Left ventricle myocardium inferior (tissue), 1 donor: ENCODE data around the gene MAP3K9. TPM values are rescaled to one million over a fixed set of nuclear protein-coding genes. Genes with fewer than 3 reads are reported as not detected.

Experiments
- DNase-seq: peaks from one replicate; pipeline ENCODE4 v3.0.0-alpha.2; 2020
- H3K27ac ChIP-seq: fragments of 200-600 bp; replicated peaks from 2 replicates; pipeline ENCODE4 v1.8.0; 2021
- H3K27me3 ChIP-seq: fragments of 200-600 bp; 2 replicates; pipeline ENCODE4 v1.8.0; 2021; ENCODE audit warnings: low read depth
- H3K36me3 ChIP-seq: fragments of 200-600 bp; 2 replicates; pipeline ENCODE4 v1.8.0; 2021
- H3K4me1 ChIP-seq: fragments of 200-600 bp; 2 replicates; pipeline ENCODE4 v1.8.0; 2021
- H3K4me3 ChIP-seq: fragments of 200-600 bp; 2 replicates; pipeline ENCODE4 v1.8.0; 2021; ENCODE audit warnings: mild to moderate bottlenecking, moderate library complexity
- H3K9me3 ChIP-seq: fragments of 200-600 bp; replicated peaks from 2 replicates; pipeline ENCODE4 v1.8.0; 2021
- intact Hi-C: fragments of 100-400 bp; cut with micrococcal nuclease; formaldehyde crosslinking; loops from one replicate; pipeline ENCODE4 v1.11.0; 2022
- total RNA-seq: library from RNA; stranded (reverse); fragmentation: NEBNext Ultra II Directional; extraction: Animal tissue kit (Norgen Biotek cat#: 25700); gene quantifications from one replicate; pipeline ENCODE4 v1.2.1, GENCODE V29; 2021
- TF ChIP-seq, protein P1 (sequence below): fragments of 200-600 bp; IDR thresholded peaks from 2 replicates; pipeline ENCODE4 v1.8.0; 2021; ENCODE audit warnings: antibody characterized with exemption, mild to moderate bottlenecking, borderline replicate concordance
- donor health status: DM: no; HTN: yes; CAD: no; lungs with severe emphysema.

MAP3K9 gene
- total RNA-seq, 1 donor from 2014 or later: 1.9 TPM

DNA sequence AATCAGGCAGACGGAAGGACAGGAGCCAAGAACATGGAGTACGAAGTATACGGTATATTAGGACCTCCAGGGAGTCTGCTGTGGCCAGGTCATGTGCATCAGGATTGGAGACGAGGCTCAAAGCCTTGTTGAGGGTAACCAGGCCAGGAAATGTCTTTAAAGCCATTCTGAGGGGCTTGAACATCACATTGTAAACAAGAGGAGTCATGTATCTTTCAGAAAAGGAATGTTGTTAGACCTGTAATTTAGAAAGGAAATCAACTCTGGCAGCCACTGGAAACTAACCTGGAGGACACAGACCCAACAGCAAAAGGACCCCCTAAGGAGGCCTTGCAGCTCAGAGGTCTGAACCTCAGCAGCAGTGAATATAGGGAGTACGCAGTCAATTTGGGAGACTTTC lies 7.5 kb downstream of the MAP3K9 start:
- Histone ChIP-seq H3K27ac (no peak overlapping the region), H3K4me1 (no peaks in the 10 kb centered on the region), H3K27me3 (peaks cover 27% of the 10 kb centered on the region), H3K4me3 (no peak overlapping the region), H3K9me3 (no peaks in the 10 kb centered on the region), H3K36me3 (no peaks in the 10 kb centered on the region)
- intact Hi-C loops: no loop called here
- DNase-seq: no peak
- TF ChIP-seq, protein P1, sequence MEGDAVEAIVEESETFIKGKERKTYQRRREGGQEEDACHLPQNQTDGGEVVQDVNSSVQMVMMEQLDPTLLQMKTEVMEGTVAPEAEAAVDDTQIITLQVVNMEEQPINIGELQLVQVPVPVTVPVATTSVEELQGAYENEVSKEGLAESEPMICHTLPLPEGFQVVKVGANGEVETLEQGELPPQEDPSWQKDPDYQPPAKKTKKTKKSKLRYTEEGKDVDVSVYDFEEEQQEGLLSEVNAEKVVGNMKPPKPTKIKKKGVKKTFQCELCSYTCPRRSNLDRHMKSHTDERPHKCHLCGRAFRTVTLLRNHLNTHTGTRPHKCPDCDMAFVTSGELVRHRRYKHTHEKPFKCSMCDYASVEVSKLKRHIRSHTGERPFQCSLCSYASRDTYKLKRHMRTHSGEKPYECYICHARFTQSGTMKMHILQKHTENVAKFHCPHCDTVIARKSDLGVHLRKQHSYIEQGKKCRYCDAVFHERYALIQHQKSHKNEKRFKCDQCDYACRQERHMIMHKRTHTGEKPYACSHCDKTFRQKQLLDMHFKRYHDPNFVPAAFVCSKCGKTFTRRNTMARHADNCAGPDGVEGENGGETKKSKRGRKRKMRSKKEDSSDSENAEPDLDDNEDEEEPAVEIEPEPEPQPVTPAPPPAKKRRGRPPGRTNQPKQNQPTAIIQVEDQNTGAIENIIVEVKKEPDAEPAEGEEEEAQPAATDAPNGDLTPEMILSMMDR: no peak

DNA sequence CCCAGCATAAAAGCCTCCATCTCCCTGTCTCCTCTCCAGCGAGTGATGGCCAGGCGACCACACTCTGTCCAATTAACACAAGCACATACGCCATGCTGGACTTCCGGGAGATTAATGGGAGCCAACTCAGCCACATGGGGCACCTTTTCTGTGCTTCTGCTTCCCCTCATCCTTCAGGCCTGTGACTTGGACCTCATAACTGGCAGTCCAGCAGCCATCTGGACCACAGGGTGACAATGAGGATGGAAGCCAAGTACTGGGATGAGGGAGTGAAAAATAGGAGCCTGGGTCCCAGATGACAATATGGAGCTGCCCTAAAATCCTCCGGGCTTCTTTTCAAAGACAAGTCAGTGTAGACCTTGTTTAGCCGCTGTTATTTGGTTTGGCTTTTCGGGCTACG lies 12.8 kb downstream of the MAP3K9 start:
- TF ChIP-seq, protein P1: no peak
- Histone ChIP-seq H3K4me1 (no peaks in the 10 kb centered on the region), H3K4me3 (no peak overlapping the region), H3K27ac (no peak overlapping the region), H3K36me3 (no peaks in the 10 kb centered on the region), H3K9me3 (no peaks in the 10 kb centered on the region), H3K27me3 (peaks cover 6% of the 10 kb centered on the region)
- no peak for DNase-seq
- intact Hi-C loops: no loop called here

DNA sequence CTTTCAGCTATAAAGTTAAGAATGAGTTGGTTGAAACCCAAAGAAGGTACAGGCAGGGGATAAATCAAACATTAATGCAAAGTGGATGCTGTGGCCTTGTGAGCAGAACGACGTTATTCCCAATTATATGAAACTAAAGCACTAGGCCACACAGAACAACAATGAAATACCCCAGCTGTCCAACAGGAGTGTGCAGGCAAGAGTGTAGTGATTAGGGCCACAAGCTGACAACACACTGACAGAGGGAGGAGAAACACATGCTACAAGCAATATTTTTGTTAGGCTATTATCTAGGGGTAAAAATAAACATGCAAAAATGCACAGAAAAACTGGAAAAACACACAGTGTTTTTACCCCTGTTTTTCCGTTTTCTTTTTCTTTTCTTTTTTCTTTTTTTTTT lies 15.0 kb downstream of the MAP3K9 start:
- Histone ChIP-seq H3K27me3 (no peaks in the 10 kb centered on the region), H3K27ac (no peak overlapping the region), H3K9me3 (no peaks in the 10 kb centered on the region), H3K36me3 (no peaks in the 10 kb centered on the region), H3K4me3 (no peak overlapping the region), H3K4me1 (no peaks in the 10 kb centered on the region)
- intact Hi-C loops: no loop called here
- DNase-seq: no peak
- TF ChIP-seq, protein P1: no peak

DNA sequence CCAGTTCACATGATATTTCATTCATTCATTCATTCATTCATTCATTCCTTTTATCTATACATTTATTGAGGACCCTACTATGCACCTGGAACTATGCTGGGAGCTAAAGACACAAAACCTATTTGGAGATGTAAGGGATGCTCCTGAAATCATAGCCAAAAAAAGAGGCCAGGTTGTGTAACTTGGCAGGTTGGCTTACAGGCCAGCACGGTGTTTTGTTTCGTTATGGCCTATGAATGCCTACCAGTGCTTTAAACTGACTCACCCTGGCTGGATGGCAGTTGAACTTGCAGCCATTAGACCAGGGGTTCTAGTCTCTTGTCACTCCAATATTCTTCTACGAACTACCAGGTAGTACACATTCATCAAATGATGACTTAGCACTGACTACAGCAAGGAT lies 15.7 kb downstream of the MAP3K9 start:
- Histone ChIP-seq H3K9me3 (no peaks in the 10 kb centered on the region), H3K27ac (no peak overlapping the region), H3K4me3 (no peak overlapping the region), H3K36me3 (no peaks in the 10 kb centered on the region), H3K4me1 (no peaks in the 10 kb centered on the region), H3K27me3 (no peaks in the 10 kb centered on the region)
- TF ChIP-seq, protein P1: no peak
- intact Hi-C loops: no loop called here
- DNase-seq: no peak

DNA sequence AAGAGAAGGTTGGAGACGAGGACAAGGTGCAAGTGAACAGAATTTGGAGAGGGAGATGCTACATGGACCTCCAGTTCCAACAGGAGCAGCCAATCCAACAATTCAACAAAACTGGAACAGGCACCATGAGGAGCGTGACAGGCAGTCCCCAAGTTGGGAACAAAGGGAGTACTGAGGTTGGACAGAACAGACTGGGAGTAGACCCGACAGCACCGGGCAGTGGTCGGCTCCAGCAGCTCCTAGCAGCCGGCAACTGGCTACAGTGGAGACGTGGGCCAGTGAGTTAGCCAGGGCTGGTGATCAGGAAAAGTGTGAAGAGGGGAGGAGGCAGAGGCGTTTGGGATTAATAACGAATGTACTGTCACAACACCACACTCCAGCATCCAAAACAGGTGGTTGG lies 16.4 kb downstream of the MAP3K9 start:
- Histone ChIP-seq H3K27me3 (no peaks in the 10 kb centered on the region), H3K27ac (no peak overlapping the region), H3K4me3 (no peak overlapping the region), H3K9me3 (no peaks in the 10 kb centered on the region), H3K4me1 (no peaks in the 10 kb centered on the region), H3K36me3 (no peaks in the 10 kb centered on the region)
- TF ChIP-seq, protein P1: no peak
- intact Hi-C loops: no loop called here
- no peak for DNase-seq

DNA sequence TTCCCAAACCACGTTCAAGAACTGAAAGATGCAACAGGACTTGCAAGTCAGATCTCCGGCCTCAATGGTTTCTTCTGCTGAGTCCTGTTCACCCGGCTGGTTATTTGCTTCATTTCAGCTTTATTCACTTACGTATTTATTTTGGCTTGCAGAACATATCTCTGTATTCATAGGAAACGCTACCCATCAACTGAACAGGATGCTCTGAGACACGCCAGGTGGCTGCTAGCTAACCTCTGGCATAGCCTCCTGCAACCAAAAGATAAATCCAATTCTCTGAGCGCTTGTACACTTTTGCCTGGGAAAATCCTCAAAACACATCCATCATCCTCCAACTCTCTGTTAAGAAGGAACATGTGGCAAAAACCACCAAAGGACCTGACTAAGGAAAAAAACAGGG lies 17.3 kb downstream of the MAP3K9 start:
- TF ChIP-seq, protein P1: no peak
- no peaks in the 10 kb centered on the region for H3K4me1 ChIP-seq
- no peaks in the 10 kb centered on the region for H3K36me3 ChIP-seq
- intact Hi-C loops: no loop called here
- no peak overlapping the region for H3K4me3 ChIP-seq
- H3K27me3 ChIP-seq: peaks cover 5% of the 10 kb centered on the region
- H3K27ac ChIP-seq: no peak overlapping the region
- no peak for DNase-seq
- no peaks in the 10 kb centered on the region for H3K9me3 ChIP-seq
